Measurements from ENCODE around the gene AOAH.

AOAH gene

GRCh38 chr7:36690514-36691187, 33.6 kb downstream of the AOAH start:
- DNase-seq, result no peak

- DNase-seq, result no peak
Measured at GRCh38 chr7:36690041-36690440, 34.3 kb downstream of the AOAH start.

GRCh38 chr7:36686499-36686898, 37.8 kb downstream of the AOAH start:
- DNase-seq, result peak; percentile 44

GRCh38 chr7:36684954-36685353, 39.3 kb downstream of the AOAH start:
- DNase-seq, result no peak

- no peak for DNase-seq
Measured at GRCh38 chr7:36683695-36684357, 40.5 kb downstream of the AOAH start.

- DNase-seq, result no peak
Measured at GRCh38 chr7:36683111-36683510, 41.2 kb downstream of the AOAH start.

- DNase-seq, result no peak
Measured at GRCh38 chr7:36682102-36682501, 42.2 kb downstream of the AOAH start.

- DNase-seq, result peak; percentile 71
Measured at GRCh38 chr7:36677769-36678437, 46.4 kb downstream of the AOAH start.

GRCh38 chr7:36673703-36674102, 50.6 kb downstream of the AOAH start:
- DNase-seq, result no peak

GRCh38 chr7:36671432-36671829, 52.9 kb downstream of the AOAH start:
- DNase-seq, result no peak

GRCh38 chr7:36670585-36671431, 53.5 kb downstream of the AOAH start:
- peak; percentile 58 for DNase-seq

GRCh38 chr7:36668750-36669149, 55.5 kb downstream of the AOAH start:
- DNase-seq, result no peak

GRCh38 chr7:36668080-36668479, 56.2 kb downstream of the AOAH start:
- no peak for DNase-seq

- DNase-seq, result no peak
Measured at GRCh38 chr7:36667007-36667745, 57.1 kb downstream of the AOAH start.

GRCh38 chr7:36663481-36663880, 60.8 kb downstream of the AOAH start:
- DNase-seq, result no peak

- DNase-seq, result no peak
Measured at GRCh38 chr7:36661135-36661840, 63.0 kb downstream of the AOAH start.

GRCh38 chr7:36659638-36660341, 64.5 kb downstream of the AOAH start:
- DNase-seq, result no peak

- no peak for DNase-seq
Measured at GRCh38 chr7:36659172-36659516, 65.2 kb downstream of the AOAH start.

GRCh38 chr7:36658335-36659171, 65.7 kb downstream of the AOAH start:
- DNase-seq, result no peak

GRCh38 chr7:36657036-36657660, 67.1 kb downstream of the AOAH start:
- DNase-seq, result no peak

Data from stimulated activated CD4-positive, alpha-beta T cell treated with anti-CD3 and anti-CD28 coated beads, Interleukin-4, amount 100 ng/mL, for 1 hour (primary cell).